Ascending aorta (tissue), 2 donors: ENCODE measurements around the gene IFT43. TPM values are rescaled to one million over a fixed set of nuclear protein-coding genes. Genes with fewer than 3 reads are reported as not detected.

Experiments used
- DNase-seq, 2 donors: peaks; one replicate each; pipeline ENCODE4 v3.0.0-alpha.2; 2019; ENCODE audit warnings: low spot score in 2 of 2
- H3K27ac ChIP-seq, 2 donors: fragments of 200-600 bp; sonication (generic); one replicate each; pipeline ENCODE4 v1.5.1; 2016 to 2017; ENCODE audit warnings: mild to moderate bottlenecking in 1 of 2
- H3K27me3 ChIP-seq: fragments of 200-600 bp; sonication (generic); one replicate; pipeline ENCODE4 v1.5.1; 2017
- H3K36me3 ChIP-seq, 2 donors: fragments of 200-600 bp; sonication (generic); one replicate each; pipeline ENCODE4 v1.5.1; 2016
- H3K4me1 ChIP-seq, 2 donors: fragments of 200-600 bp; sonication (generic); one replicate each; pipeline ENCODE4 v1.5.1; 2016 to 2017; ENCODE audit warnings: mild to moderate bottlenecking in 1 of 2
- H3K4me3 ChIP-seq, 2 donors: fragments of 200-600 bp; sonication (generic); one replicate each; pipeline ENCODE4 v1.5.1; 2016 to 2017; ENCODE audit warnings: mild to moderate bottlenecking in 1 of 2
- H3K9me3 ChIP-seq, 2 donors: fragments of 200-600 bp; sonication (generic); one replicate each; pipeline ENCODE4 v1.5.1; 2016
- CTCF ChIP-seq, 3 experiments: fragments of 200-600 bp in 2 of 3; fragments of 450-650 bp in 1 of 3; sonication (generic) in 2 of 3; IDR thresholded peaks; one replicate each; pipeline ENCODE4 v1.5.1; 2016 to 2019; ENCODE audit warnings: antibody characterized with exemption in 3 of 3, mild to moderate bottlenecking in 1 of 3, moderate library complexity in 1 of 3
- intact Hi-C: fragments of 100-400 bp; cut with DNase I; formaldehyde crosslinking; loops from one replicate; pipeline ENCODE4 v1.15.1; 2023
- total RNA-seq: library from RNA; depleted of rRNA; stranded (reverse); fragments of >200 nt; gene quantifications from one replicate; pipeline ENCODE4 v1.1.0, GENCODE V29; 2016

IFT43 gene
- total RNA-seq, 1 donor from 2014 or later: 84.0 TPM

GRCh38 chr14:75986439-75986765 is 839 bp downstream of the IFT43 start:
- Histone ChIP-seq H3K4me3 (peak overlapping the region; percentile 68 to 89), H3K27me3 (no peaks in the 10 kb centered on the region), H3K27ac (peak overlapping the region; percentile 99 to 100), H3K9me3 (no peaks in the 10 kb centered on the region), H3K4me1 (peaks cover 8 to 45% of the 10 kb centered on the region in 2 donors), H3K36me3 (no peaks in the 10 kb centered on the region)
- intact Hi-C loops: loop anchor here (10.0 kb wide), 3 partner anchors 162 to 1392 kb away; no protein-coding TSS in a partner anchor
- TF ChIP-seq CTCF (IDR thresholded peaks at IDR 0.05): no peak
- no peak for DNase-seq

DNA sequence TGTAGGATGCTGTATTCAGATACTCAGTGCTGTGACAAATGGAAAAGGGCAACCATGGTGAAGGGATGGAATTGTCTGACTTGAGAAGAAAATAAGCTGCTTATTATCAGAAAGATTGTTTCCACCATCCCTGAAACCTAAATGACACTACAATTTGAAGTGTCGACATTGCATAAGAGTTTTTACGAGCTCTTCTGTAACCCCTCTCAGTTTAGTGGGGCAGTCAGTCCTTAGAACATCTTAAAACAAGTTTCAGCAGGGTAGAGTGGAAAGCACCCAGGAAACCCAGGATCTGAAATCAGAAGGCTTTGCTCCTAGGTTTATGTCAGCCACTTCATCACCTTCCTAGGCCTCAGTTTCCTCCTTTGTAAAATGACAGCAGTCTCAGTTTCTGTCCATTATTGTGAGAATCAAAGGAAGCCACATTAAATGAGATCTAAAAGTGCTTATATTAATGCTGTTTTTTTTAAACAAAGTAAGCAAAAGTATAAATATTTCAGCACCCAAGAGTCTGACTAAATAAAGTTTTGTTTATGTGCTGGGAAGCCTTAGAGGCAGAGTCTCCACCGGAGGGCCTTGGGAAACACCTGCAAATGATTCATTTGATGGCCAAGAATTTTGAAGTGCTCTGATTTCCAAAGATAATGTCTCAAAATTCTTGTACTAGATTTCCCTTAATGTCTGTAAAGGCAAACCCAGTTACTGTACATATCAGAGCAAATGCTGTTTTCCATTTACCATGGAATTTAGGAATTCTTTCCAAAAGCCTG is 1.8 kb downstream of the IFT43 start:
- TF ChIP-seq CTCF (IDR thresholded peaks at IDR 0.05): no peak
- no peaks in the 10 kb centered on the region for H3K9me3 ChIP-seq
- no peaks in the 10 kb centered on the region for H3K36me3 ChIP-seq
- H3K27ac ChIP-seq: peak overlapping the region; percentile 31 to 100
- no peak overlapping the region for H3K4me3 ChIP-seq
- H3K27me3 ChIP-seq: no peaks in the 10 kb centered on the region
- intact Hi-C loops: loop anchor here (10.0 kb wide), 3 partner anchors 163 to 1393 kb away; no protein-coding TSS in a partner anchor
- H3K4me1 ChIP-seq: peaks cover 11 to 53% of the 10 kb centered on the region in 2 donors
- no peak for DNase-seq

- Histone ChIP-seq H3K27ac (peak overlapping the region; percentile 87 to 100), H3K4me1 (peaks cover 14 to 66% of the 10 kb centered on the region in 2 donors)
- intact Hi-C loops: loop anchor here (10.0 kb wide), 3 partner anchors 164 to 1394 kb away; no protein-coding TSS in a partner anchor
Observed at GRCh38 chr14:75989134-75989533, 3.6 kb downstream of the IFT43 start.

GRCh38 chr14:75990297-75990696 is 4.7 kb downstream of the IFT43 start:
- peaks cover 14 to 73% of the 10 kb centered on the region in 2 donors for H3K4me1 ChIP-seq
- H3K4me3 ChIP-seq: no peak overlapping the region
- H3K27me3 ChIP-seq: no peaks in the 10 kb centered on the region
- no peak for DNase-seq
- H3K27ac ChIP-seq: peak overlapping the region; percentile 87 to 100
- no peaks in the 10 kb centered on the region for H3K9me3 ChIP-seq
- H3K36me3 ChIP-seq: no peaks in the 10 kb centered on the region
- TF ChIP-seq CTCF (IDR thresholded peaks at IDR 0.05): no peak
- intact Hi-C loops: no loop called here

More at GRCh38 chr14:75989134-75989533, 3.6 kb downstream of the IFT43 start:
- no peak for TF ChIP-seq CTCF (IDR thresholded peaks at IDR 0.05)
- Histone ChIP-seq H3K9me3 (no peaks in the 10 kb centered on the region), H3K27me3 (no peaks in the 10 kb centered on the region), H3K4me3 (peak overlapping the region in 1 of 2 donors; percentile 21), H3K36me3 (no peaks in the 10 kb centered on the region)
- DNase-seq: peak in 1 of 2 donors; percentile 87

GRCh38 chr14:75991753-75992152 is 6.2 kb downstream of the IFT43 start:
- no peak for TF ChIP-seq CTCF (IDR thresholded peaks at IDR 0.05)
- peak in 1 of 2 donors; percentile 85 for DNase-seq
- no peak overlapping the region for H3K4me3 ChIP-seq
- no peaks in the 10 kb centered on the region for H3K36me3 ChIP-seq
- intact Hi-C loops: no loop called here
- H3K27ac ChIP-seq: peak overlapping the region; percentile 87 to 100
- peaks cover 14 to 70% of the 10 kb centered on the region in 2 donors for H3K4me1 ChIP-seq
- H3K27me3 ChIP-seq: no peaks in the 10 kb centered on the region
- H3K9me3 ChIP-seq: no peaks in the 10 kb centered on the region
